A549 (cell line): Measurements from ENCODE around the gene SYCE1. TPM values are rescaled to one million over a fixed set of nuclear protein-coding genes. Genes with fewer than 3 reads are reported as not detected.

ENCODE experiments used
- polyA plus RNA-seq, 4 experiments: library from polyadenylated mRNA; depleted of rRNA in 3 of 4; stranded (reverse); fragments of >200 nt; fragmentation: RNase III in 1 of 4; extraction: RNeasy Plus Mini Kit Qiagen cat#74134 plus additional on column Dnase treatment in 1 of 4; gene quantifications; 2 replicates in 3 of 4; 3 replicates in 1 of 4; pipeline ENCODE4 v1.2.3, GENCODE V29; 2011 to 2017

SYCE1 gene
- polyA plus RNA-seq, 2 of the 4 experiments (the other 2 are of a cell fraction), result not detected

Other genes starting within 250 kb of the SYCE1 start
- 0.28 and 0.30 TPM in 2 replicates for gene CALY, start 228.7 kb downstream of the SYCE1 start, polyA plus RNA-seq (2011; rRNA removed)
- gene CALY, start 228.7 kb downstream of the SYCE1 start, polyA plus RNA-seq (2017; fragmentation: RNase III; extraction: RNeasy Plus Mini Kit Qiagen cat#74134 plus additional on column Dnase treatment), result 0.63 to 0.89 TPM (median 0.73 TPM) in 3 replicates
- 0.13 TPM in 1 of 2 replicates, not detected in the other for gene PRAP1, start 218.2 kb downstream of the SYCE1 start, polyA plus RNA-seq (2011; rRNA removed)
- not detected in 3 replicates for gene PRAP1, start 218.2 kb downstream of the SYCE1 start, polyA plus RNA-seq (2017; fragmentation: RNase III; extraction: RNeasy Plus Mini Kit Qiagen cat#74134 plus additional on column Dnase treatment)
- 7.6 and 8.1 TPM in 2 replicates for gene FUOM, start 207.6 kb downstream of the SYCE1 start, polyA plus RNA-seq (2011; rRNA removed)
- 6.5 to 8.7 TPM (median 6.8 TPM) in 3 replicates for gene FUOM, start 207.6 kb downstream of the SYCE1 start, polyA plus RNA-seq (2017; fragmentation: RNase III; extraction: RNeasy Plus Mini Kit Qiagen cat#74134 plus additional on column Dnase treatment)
- 54.6 and 66.7 TPM in 2 replicates for gene ECHS1, start 192.2 kb downstream of the SYCE1 start, polyA plus RNA-seq (2011; rRNA removed)
- 132 to 138 TPM (median 133 TPM) in 3 replicates for gene ECHS1, start 192.2 kb downstream of the SYCE1 start, polyA plus RNA-seq (2017; fragmentation: RNase III; extraction: RNeasy Plus Mini Kit Qiagen cat#74134 plus additional on column Dnase treatment)
- gene PAOX, start 186.3 kb downstream of the SYCE1 start, polyA plus RNA-seq (2011; rRNA removed), result 1.6 and 1.8 TPM in 2 replicates
- gene PAOX, start 186.3 kb downstream of the SYCE1 start, polyA plus RNA-seq (2017; fragmentation: RNase III; extraction: RNeasy Plus Mini Kit Qiagen cat#74134 plus additional on column Dnase treatment), result 1.8 to 2.8 TPM (median 2.3 TPM) in 3 replicates
- gene MTG1, start 171.4 kb downstream of the SYCE1 start, polyA plus RNA-seq (2011; rRNA removed), result 65.6 and 67.2 TPM in 2 replicates
- gene MTG1, start 171.4 kb downstream of the SYCE1 start, polyA plus RNA-seq (2017; fragmentation: RNase III; extraction: RNeasy Plus Mini Kit Qiagen cat#74134 plus additional on column Dnase treatment), result 57.1 to 62.2 TPM (median 60.3 TPM) in 3 replicates
- 0.06 and 0.08 TPM in 2 replicates for gene SPRN, start 141.0 kb downstream of the SYCE1 start, polyA plus RNA-seq (2011; rRNA removed)
- gene SPRN, start 141.0 kb downstream of the SYCE1 start, polyA plus RNA-seq (2017; fragmentation: RNase III; extraction: RNeasy Plus Mini Kit Qiagen cat#74134 plus additional on column Dnase treatment), result 0.15 to 0.18 TPM (median 0.16 TPM) in 3 replicates
- 0.45 and 0.96 TPM in 2 replicates for gene SCART1, start 111.6 kb downstream of the SYCE1 start, polyA plus RNA-seq (2011; rRNA removed)
- 0.32 to 0.42 TPM (median 0.37 TPM) in 3 replicates for gene SCART1, start 111.6 kb downstream of the SYCE1 start, polyA plus RNA-seq (2017; fragmentation: RNase III; extraction: RNeasy Plus Mini Kit Qiagen cat#74134 plus additional on column Dnase treatment)
- 0.75 and 0.93 TPM in 2 replicates for gene CYP2E1, start 38.2 kb downstream of the SYCE1 start, polyA plus RNA-seq (2011; rRNA removed)
- 0.14 to 0.21 TPM (median 0.17 TPM) in 3 replicates for gene CYP2E1, start 38.2 kb downstream of the SYCE1 start, polyA plus RNA-seq (2017; fragmentation: RNase III; extraction: RNeasy Plus Mini Kit Qiagen cat#74134 plus additional on column Dnase treatment)
- 0.05 TPM in 1 of 2 replicates, not detected in the other for gene FRG2B, start 61.2 kb upstream of the SYCE1 start, polyA plus RNA-seq (2011; rRNA removed)
- gene FRG2B, start 61.2 kb upstream of the SYCE1 start, polyA plus RNA-seq (2017; fragmentation: RNase III; extraction: RNeasy Plus Mini Kit Qiagen cat#74134 plus additional on column Dnase treatment), result not detected in 3 replicates